Prostate gland (tissue), 2 donors: ENCODE results near the gene IKZF1.

Experiments
- POLR2A ChIP-seq: fragments of 450-650 bp; IDR thresholded peaks from one replicate; pipeline ENCODE4 v1.6.1; 2016; ENCODE audit warnings: antibody characterized with exemption, mild to moderate bottlenecking
- POLR2AphosphoS5 ChIP-seq: sonication (generic); formaldehyde crosslinking; IDR thresholded peaks from one replicate; pipeline ENCODE4 v1.6.1; 2017; ENCODE audit warnings: antibody characterized with exemption
- TF ChIP-seq, protein P1 (sequence below), 4 experiments: fragments of 200-600 bp in 2 of 4; fragments of 450-650 bp in 2 of 4; sonication (generic) in 2 of 4; IDR thresholded peaks; 1 replicate in 3 of 4; 2 replicates in 1 of 4; pipeline ENCODE4 v1.5.1; 2016 to 2019; ENCODE audit warnings: antibody characterized with exemption in 4 of 4, mild to moderate bottlenecking in 2 of 4, moderate library complexity in 2 of 4

DNA sequence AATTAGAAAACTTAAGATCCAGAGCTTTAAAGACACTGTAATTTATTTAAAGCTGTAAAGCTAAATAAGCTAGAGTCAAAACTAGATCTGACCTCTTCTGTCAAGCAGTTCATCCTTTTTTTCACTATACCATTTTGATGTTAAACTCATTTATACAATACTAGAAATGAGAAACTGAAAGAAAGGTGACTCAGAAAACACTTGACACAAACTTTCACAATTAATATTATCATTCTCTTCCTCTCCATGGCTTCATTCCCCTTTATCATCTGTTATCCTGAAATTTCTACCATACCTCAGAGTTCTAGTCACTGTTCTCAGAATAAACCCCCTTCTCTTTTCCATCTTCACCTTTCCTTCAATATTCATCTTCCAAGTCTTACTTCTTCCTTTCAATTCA lies 144.3 kb downstream of the IKZF1 start:
- TF ChIP-seq, protein P1, sequence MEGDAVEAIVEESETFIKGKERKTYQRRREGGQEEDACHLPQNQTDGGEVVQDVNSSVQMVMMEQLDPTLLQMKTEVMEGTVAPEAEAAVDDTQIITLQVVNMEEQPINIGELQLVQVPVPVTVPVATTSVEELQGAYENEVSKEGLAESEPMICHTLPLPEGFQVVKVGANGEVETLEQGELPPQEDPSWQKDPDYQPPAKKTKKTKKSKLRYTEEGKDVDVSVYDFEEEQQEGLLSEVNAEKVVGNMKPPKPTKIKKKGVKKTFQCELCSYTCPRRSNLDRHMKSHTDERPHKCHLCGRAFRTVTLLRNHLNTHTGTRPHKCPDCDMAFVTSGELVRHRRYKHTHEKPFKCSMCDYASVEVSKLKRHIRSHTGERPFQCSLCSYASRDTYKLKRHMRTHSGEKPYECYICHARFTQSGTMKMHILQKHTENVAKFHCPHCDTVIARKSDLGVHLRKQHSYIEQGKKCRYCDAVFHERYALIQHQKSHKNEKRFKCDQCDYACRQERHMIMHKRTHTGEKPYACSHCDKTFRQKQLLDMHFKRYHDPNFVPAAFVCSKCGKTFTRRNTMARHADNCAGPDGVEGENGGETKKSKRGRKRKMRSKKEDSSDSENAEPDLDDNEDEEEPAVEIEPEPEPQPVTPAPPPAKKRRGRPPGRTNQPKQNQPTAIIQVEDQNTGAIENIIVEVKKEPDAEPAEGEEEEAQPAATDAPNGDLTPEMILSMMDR (IDR thresholded peaks at IDR 0.05): no peak
- no peak for TF ChIP-seq POLR2A
- TF ChIP-seq POLR2AphosphoS5: no peak
